HL-60/S4 treated with retinoic acid at 250 ng/mL for 4 days and 3 days (cell line): ENCODE data around the gene FAM83G.
"Not testable (repeated sequence)": the region's sequence is repeated elsewhere in the genome, so short reads cannot be mapped to it uniquely, and the experiment has no call there.

ENCODE experiments used
- in situ Hi-C: fragments of 300-500 bp; cut with MboI; formaldehyde crosslinking; loops from 2 replicates; pipeline ENCODE4 v1.7.0; 2022; ENCODE audit warnings: low sequenced_read_pairs

Gene FAM83G

DNA sequence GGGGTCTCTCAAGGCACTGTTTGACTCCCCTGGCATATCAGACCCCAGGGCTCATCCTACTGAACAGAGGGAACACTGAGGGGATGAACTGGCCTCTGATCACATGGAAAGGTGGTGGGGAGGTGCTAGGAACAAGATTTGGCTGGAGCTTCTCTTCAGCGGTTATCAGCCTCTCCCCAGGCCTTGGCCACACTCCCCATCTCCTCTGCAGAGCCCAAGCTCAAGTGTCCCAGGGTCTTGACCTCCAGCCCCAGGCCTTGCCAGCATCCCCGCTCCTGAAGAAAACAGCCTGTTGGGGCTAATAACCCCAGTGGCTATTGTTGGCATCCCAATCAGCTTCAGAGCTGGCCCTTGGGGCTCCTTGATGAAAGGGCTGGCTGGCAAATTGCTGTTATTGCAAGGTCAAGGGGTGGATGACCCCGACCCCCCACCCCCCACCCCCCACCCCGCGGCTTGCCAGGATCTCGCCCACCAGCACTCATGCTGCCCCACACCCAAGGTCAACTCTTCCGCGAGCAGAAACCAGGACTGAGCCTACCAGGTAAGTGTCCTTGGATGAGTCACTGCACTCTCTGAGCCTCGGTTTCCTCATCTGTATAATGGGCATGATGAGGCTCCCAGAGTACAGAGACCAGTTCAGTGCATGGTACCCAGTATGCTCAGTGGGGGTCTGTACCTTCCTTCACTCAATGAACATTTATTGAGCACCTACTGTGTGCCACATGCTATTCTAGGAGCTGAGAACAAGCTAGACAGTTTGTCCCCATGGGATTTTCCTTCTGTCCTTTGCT is 18.8 kb upstream of the FAM83G start:
- in situ Hi-C loops = no loop called here

DNA sequence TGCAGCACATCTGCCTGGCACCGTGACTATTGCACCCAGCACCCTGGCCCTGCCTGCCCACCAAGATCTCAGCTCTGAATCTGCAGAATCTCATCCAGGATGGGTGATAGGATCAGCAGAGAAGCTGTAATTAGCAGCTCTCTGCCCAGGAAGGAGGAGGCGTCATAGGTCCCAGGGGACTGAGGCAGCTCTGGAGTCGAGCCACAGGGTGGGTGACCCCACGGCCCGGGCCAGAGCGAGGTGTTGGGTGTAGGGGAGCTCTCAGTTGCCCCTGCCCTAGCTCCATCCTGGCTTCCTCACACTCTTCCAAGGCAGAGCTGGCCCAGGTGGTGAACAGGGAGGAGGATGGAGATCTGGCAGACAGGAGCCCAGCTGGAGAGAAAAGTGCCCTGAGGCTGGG is 18.2 kb upstream of the FAM83G start:
- in situ Hi-C loops = no loop called here

DNA sequence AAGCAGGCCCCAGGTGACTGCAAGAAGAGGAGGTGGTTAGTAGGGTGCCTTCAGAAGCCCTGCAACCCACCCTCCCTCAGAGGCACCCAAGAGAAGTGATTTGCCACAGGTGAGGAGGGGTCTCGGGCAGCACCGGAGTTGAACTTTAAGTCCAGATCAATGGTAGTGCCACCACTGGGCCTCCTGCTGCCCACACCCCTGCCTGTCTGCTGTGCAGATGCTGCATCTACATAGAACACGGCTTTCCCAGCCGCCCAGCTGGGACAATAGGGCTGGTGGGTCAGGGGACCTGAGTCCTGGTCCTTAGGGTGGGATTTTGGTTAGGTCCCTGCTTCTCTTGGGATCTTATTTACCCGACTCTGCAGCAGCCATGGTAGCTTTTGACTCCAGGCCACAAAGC is 17.6 kb upstream of the FAM83G start:
- in situ Hi-C loops = no loop called here

DNA sequence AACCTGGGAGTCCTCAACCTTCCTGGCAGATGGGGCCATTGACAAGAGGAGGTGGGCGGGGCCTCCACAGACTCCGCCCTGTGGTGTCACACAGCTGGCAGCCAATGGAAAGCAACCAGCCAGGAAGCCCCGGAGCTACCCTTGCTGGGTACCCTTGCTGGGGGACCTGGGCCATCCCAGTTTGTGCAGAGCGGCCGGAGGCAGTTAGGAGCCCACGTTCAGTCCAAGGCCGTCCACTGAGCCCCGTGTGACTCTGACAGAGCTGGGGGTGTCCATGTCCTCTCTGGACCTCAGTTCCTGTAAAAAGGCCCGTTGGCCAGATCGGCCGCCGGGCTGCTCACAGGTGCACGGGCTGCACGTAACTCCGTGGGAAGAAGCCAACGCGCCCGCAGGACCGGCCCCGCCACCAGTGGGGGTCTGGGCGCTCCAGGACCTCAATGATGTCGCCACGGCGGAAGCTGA is 17.1 kb upstream of the FAM83G start:
- in situ Hi-C loops = no loop called here

- in situ Hi-C loops = not testable (repeated sequence)
Measured at GRCh38 chr17:19021011-19021621, 16.6 kb upstream of the FAM83G start.

DNA sequence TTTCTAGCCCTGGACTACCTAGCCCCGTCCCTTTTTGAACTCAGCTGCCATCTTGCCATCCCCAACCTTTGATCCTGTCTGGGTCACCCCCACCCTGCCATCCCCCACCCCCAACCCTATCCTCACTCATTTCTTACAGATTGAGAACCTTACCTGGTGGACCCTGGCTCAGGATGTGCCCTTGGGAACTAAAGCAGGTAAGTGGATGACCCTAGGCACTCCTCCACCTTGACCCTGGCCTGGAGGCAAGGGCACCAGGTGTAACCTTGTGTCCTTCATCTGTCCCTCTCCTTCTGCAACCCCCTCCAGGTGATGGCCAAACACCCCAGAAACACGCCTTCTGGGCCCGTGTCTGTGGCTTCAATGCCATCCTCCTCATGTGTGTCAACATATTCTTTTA is 15.5 kb upstream of the FAM83G start:
- in situ Hi-C loops = no loop called here

DNA sequence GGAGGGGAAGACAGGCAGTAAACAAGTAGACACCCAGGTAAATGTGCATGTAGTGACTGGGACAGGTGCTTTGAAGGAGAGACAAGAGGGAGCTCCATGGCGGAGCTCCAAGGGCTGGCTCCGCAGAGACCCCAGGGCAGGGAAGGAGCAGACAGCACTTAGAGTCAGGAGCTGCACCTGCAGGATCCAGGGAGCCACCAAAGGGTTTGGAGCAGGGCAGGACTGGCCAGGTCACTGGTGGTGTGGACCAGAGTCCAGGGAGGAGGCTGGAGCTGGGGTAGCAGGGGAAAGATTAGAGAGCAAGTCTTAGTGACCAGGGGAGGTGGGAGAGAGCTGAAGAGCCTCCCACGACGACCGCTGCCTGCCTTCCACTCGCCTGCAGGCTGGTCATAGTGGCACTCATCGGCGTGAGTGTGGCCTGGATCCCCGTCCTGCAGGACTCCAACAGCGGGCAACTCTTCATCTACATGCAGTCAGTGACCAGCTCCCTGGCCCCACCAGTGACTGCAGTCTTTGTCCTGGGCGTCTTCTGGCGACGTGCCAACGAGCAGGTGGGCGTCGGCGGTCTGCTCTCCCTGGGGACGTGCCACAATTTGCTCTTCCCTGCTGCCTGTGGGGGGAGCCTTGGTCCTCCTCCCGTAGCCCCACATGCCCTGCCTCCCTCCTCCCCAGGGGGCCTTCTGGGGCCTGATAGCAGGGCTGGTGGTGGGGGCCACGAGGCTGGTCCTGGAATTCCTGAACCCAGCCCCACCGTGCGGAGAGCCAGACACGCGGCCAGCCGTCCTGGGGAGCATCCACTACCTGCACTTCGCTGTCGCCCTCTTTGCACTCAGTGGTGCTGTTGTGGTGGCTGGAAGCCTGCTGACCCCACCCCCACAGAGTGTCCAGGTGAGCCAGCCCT is 14.7 kb upstream of the FAM83G start:
- in situ Hi-C loops = no loop called here

DNA sequence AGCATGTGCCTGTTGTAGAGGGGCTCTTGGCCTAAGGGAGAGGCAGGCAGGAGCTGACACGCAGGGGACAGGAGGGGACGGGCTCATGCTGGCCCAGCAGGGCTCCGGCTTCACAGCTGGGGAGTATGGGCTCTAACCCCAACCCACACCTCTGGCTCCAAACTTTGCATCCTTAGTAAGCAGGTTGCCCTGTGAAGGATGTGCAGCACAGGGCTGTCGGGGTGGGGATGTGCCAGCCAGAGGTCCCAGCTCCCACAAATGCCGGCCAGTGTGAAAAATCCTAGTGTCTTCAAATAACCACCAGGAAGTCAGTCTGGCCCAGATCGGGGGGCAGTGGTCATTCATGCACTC is 14.0 kb upstream of the FAM83G start:
- in situ Hi-C loops = no loop called here

- in situ Hi-C loops = no loop called here
Measured at GRCh38 chr17:19017804-19018599, 13.4 kb upstream of the FAM83G start.

GRCh38 chr17:19017401-19017800 is 12.8 kb upstream of the FAM83G start:
- in situ Hi-C loops = no loop called here

DNA sequence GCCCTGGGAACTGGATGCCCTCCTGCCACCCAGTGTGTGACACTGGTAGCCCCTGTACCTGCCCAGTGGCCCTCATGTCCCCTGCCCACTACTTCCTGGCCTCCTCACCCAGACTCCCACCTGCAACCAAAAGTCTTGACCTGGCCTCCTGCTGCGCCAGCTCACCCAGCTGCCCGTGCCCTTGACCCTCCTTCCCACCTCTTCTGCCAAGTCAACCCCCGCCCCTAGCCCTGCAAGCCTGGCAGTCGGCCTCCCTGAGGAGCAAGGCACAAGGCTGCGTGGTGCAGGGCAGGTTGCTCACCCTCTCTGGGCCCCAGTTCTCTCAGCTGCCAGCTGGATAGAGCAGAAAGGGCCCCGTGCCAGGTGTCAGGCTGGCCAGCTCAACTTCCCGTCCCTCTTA is 12.3 kb upstream of the FAM83G start:
- in situ Hi-C loops = no loop called here

DNA sequence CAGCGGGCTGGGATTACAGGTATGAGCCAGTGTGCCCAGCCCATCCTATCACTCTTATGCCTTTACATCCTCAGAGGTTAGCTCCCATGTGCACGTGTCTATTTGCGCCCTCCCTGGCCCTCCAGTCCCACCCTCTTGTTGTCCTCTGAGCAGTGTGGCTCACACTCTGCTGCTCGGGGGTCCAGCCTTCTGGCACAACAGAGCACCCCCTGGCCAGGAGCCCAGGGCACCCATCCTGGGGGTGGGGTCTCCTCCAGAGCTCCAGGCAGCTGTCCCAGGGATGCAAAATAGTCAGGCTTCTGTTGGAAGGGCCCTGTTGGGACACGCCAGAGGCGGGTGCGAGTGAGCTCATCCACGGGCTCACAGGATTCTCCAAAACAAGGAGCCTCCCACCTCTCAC is 11.7 kb upstream of the FAM83G start:
- in situ Hi-C loops = no loop called here

DNA sequence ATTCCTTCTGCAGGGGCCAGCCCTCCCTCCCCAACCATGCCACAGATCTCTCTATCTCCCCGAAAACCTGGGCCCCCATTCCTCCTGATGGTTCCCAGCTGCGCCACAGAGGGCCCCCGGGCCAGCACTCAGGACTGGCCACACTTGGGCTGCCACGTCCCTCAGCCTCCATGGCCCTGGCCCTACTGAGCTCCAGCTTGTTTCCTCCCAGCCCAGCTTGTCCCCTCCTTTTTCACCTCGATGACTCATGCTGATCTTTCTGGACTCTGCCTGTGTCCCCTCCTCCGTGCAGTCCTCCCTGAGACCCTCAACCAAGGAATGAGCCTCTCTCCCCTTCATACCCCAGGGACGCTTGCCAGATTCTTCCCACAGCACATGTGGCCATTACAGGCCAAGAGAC is 10.9 kb upstream of the FAM83G start:
- in situ Hi-C loops = no loop called here

- in situ Hi-C loops = no loop called here
Measured at GRCh38 chr17:19014628-19015215, 10.2 kb upstream of the FAM83G start.

GRCh38 chr17:19013806-19014627 is 9.5 kb upstream of the FAM83G start:
- in situ Hi-C loops = no loop called here

DNA sequence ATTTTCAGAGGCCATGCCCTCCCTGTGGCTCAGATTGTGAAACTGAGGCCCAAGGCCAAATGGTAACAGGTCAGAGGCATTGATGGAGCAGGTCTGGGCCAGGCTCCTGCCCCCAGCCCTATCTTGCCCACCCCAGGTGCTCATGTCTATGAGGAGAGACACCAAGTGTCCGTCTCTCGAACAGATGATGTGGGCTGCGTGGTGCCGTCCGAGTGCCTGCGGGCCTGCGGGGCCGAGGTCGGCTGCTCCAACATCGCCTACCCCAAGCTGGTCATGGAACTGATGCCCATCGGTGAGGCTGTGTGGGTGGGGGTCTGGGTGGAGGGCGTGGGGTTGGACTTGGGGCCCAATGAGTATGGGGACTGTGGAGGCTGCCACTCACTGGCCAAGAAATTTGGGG is 8.7 kb upstream of the FAM83G start:
- in situ Hi-C loops = no loop called here

GRCh38 chr17:19012171-19013080 is 7.9 kb upstream of the FAM83G start:
- in situ Hi-C loops = no loop called here

GRCh38 chr17:19011581-19011980 is 7.0 kb upstream of the FAM83G start:
- in situ Hi-C loops = no loop called here
